Tibial nerve (tissue), 4 donors: ENCODE results near the gene GPR26.

Experiments
- EP300 ChIP-seq, 2 donors: sonication (generic); formaldehyde crosslinking; IDR thresholded peaks; one replicate each; pipeline ENCODE4 v1.6.1; 2017; ENCODE audit warnings: antibody characterized with exemption in 2 of 2, mild to moderate bottlenecking in 1 of 2
- POLR2A ChIP-seq, 2 donors: fragments of 450-650 bp; IDR thresholded peaks; one replicate each; pipeline ENCODE4 v1.6.1; 2017; ENCODE audit warnings: antibody characterized with exemption in 2 of 2, mild to moderate bottlenecking in 2 of 2, moderate library complexity in 2 of 2
- TF ChIP-seq, protein P1 (sequence below), 5 experiments: fragments of 200-600 bp in 3 of 5; fragments of 450-650 bp in 2 of 5; sonication (generic) in 3 of 5; IDR thresholded peaks; one replicate each; pipeline ENCODE4 v1.5.1; 2016 to 2019; ENCODE audit warnings: antibody characterized with exemption in 5 of 5, mild to moderate bottlenecking in 3 of 5, moderate library complexity in 2 of 5

DNA sequence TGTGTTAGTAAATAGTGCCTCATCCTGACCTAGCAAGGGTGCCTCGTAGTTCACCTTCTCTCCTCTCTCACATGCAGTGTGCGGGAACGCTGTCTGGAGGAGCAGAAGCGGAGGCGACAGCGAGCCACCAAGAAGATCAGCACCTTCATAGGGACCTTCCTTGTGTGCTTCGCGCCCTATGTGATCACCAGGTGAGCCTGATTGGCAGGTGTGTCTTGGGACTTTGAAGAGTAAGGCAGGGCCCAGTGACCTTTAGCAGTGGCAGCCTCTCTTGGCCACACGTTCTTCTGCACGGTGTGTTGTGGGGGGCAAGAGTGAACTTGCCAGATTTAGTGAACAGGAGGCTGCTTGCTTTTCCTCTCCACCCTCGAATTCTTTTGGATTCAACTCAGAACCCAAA is 8.6 kb downstream of the GPR26 start:
- TF ChIP-seq, protein P1, sequence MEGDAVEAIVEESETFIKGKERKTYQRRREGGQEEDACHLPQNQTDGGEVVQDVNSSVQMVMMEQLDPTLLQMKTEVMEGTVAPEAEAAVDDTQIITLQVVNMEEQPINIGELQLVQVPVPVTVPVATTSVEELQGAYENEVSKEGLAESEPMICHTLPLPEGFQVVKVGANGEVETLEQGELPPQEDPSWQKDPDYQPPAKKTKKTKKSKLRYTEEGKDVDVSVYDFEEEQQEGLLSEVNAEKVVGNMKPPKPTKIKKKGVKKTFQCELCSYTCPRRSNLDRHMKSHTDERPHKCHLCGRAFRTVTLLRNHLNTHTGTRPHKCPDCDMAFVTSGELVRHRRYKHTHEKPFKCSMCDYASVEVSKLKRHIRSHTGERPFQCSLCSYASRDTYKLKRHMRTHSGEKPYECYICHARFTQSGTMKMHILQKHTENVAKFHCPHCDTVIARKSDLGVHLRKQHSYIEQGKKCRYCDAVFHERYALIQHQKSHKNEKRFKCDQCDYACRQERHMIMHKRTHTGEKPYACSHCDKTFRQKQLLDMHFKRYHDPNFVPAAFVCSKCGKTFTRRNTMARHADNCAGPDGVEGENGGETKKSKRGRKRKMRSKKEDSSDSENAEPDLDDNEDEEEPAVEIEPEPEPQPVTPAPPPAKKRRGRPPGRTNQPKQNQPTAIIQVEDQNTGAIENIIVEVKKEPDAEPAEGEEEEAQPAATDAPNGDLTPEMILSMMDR (IDR thresholded peaks at IDR 0.05): no peak
- TF ChIP-seq POLR2A (IDR thresholded peaks at IDR 0.05): no peak
- no peak for TF ChIP-seq EP300 (IDR thresholded peaks at IDR 0.05)
